K562 (cell line): Measurements from ENCODE around the gene TFCP2. TPM values are rescaled to one million over a fixed set of nuclear protein-coding genes. Genes with fewer than 3 reads are reported as not detected.

Experiments
- ATAC-seq: fragments of 200-7000 bp; cut with Tn5 transposase; 3 replicates; pipeline ENCODE4 v1.9.1; 2020; ENCODE audit warnings: moderate library complexity
- BruUV-seq: library from RNA; stranded (reverse); fragments of 400-500 nt; replicated peaks from 2 replicates; lab custom pipeline; 2021; lab: Mats Ljungman, UMichigan
- CTCF ChIA-PET: fragments of 300-600 bp; formaldehyde crosslinking; extraction: SDS; loops from one replicate; lab custom pipeline; 2021; ENCODE audit warnings: low intra/inter-chr PET ratio; lab: Yijun Ruan, JAX
- POLR2A ChIA-PET: fragments of 300-600, 350-650 bp; sonication (Branson Sonifier 250); formaldehyde crosslinking; extraction: SDS; loops from one replicate; lab custom pipeline; 2021; ENCODE audit warnings: antibody characterized with exemption, inconsistent platforms; lab: Yijun Ruan, JAX
- DNase-seq, 4 experiments: peaks; one replicate each; pipeline versions ENCODE4 v3.0.0 to v3.0.0-alpha.2; 2011 to 2018; ENCODE audit warnings: low spot score in 3 of 4, mixed read lengths in 3 of 4; ENCODE audit errors: extremely low read depth in 1 of 4
- FAIRE-seq: peaks from 2 replicates; lab custom pipeline; 2011; peaks lifted over from hg19 to GRCh38; lab: Jason Lieb, UNC
- H2AFZ ChIP-seq: 2 replicates; pipeline ENCODE4 v1.6.0; 2011; ENCODE audit warnings: low read depth, low read length, control low read depth, inconsistent platforms
- H3K27ac ChIP-seq: fragments of 200-600 bp; 3 replicates; pipeline ENCODE4 v1.8.0; 2011; ENCODE audit warnings: low read depth, mild to moderate bottlenecking, control low read depth, inconsistent platforms, low read length, moderate library complexity, mixed read lengths; ENCODE audit errors: extremely low read depth
- H3K27me3 ChIP-seq, 2 experiments: fragments of 300-600 bp in 1 of 2; 2 replicates in 1 of 2; 3 replicates in 1 of 2; pipeline versions ENCODE4 v1.6.0 to v1.8.0; 2011; ENCODE audit warnings: inconsistent platforms in 2 of 2, low read length in 2 of 2, mild to moderate bottlenecking in 1 of 2, mixed read lengths in 1 of 2, moderate library complexity in 1 of 2; ENCODE audit not compliant: control insufficient read depth in 2 of 2, insufficient read depth in 2 of 2
- H3K36me3 ChIP-seq: fragments of 300-600 bp; 3 replicates; pipeline ENCODE4 v1.8.0; 2011; ENCODE audit warnings: mild to moderate bottlenecking, low read length, inconsistent platforms; ENCODE audit not compliant: control insufficient read depth, insufficient read depth
- H3K4me1 ChIP-seq, 2 experiments: fragments of 200-600 bp in 1 of 2; replicated peaks in 1 of 2; 2 replicates in 1 of 2; 3 replicates in 1 of 2; pipeline versions ENCODE4 v1.5.1 to v1.8.0; 2011; ENCODE audit warnings: inconsistent platforms in 2 of 2, low read length in 2 of 2, mild to moderate bottlenecking in 1 of 2, mixed read lengths in 1 of 2, moderate library complexity in 1 of 2; ENCODE audit not compliant: control insufficient read depth in 2 of 2, insufficient read depth in 2 of 2
- H3K4me2 ChIP-seq: 2 replicates; pipeline ENCODE4 v1.6.1; 2011; ENCODE audit warnings: low read length, control low read depth, inconsistent platforms, mixed read lengths; ENCODE audit not compliant: insufficient read depth
- H3K4me3 ChIP-seq: fragments of 200-600 bp; sonication (generic), shearing (Covaris generic); 2 replicates; pipeline ENCODE4 v1.5.1; 2016; ENCODE audit warnings: control low read depth, inconsistent platforms
- H3K79me2 ChIP-seq: fragments of 200-600 bp; 3 replicates; pipeline ENCODE4 v1.8.0; 2011; ENCODE audit warnings: low read length, inconsistent platforms; ENCODE audit not compliant: control insufficient read depth, insufficient read depth
- H3K9ac ChIP-seq, 2 experiments: 2 replicates each; pipeline versions ENCODE4 v1.6.0 to v1.6.1; 2011; ENCODE audit warnings: low read depth in 2 of 2, low read length in 2 of 2, control low read depth in 1 of 2, inconsistent platforms in 1 of 2, mild to moderate bottlenecking in 1 of 2, mixed read lengths in 1 of 2; ENCODE audit not compliant: insufficient read depth in 1 of 2
- H3K9me1 ChIP-seq: one replicate; pipeline ENCODE4 v1.6.0; 2011; ENCODE audit warnings: inconsistent platforms, mild to moderate bottlenecking, low read length, moderate library complexity; ENCODE audit not compliant: control insufficient read depth, insufficient read depth
- H3K9me3 ChIP-seq: replicated peaks from 2 replicates; pipeline ENCODE4 v1.5.1; 2011; ENCODE audit warnings: low read depth, low read length, inconsistent platforms; ENCODE audit not compliant: control insufficient read depth, insufficient read depth
- H4K20me1 ChIP-seq: replicated peaks from 2 replicates; pipeline ENCODE4 v1.6.1; 2011; ENCODE audit warnings: low read length, inconsistent platforms, mixed read lengths; ENCODE audit not compliant: control insufficient read depth, insufficient read depth
- FOXA3 ChIP-seq, 2 experiments: fragments of 450-650 bp in 1 of 2; sonication (generic) in 1 of 2; formaldehyde crosslinking; IDR thresholded peaks in 1 of 2; conservative IDR thresholded peaks in 1 of 2; 2 replicates each; pipeline versions ENCODE4 v1.4.0 to v1.8.0; 2020 to 2022; ENCODE audit warnings: mild to moderate bottlenecking in 2 of 2, missing genetic modification reagents in 1 of 2
- KLF6 ChIP-seq: fragments of 250-450 bp; sonication (Bioruptor Pico); IDR thresholded peaks from 2 replicates; pipeline ENCODE4 v1.4.0; 2020; ENCODE audit warnings: mild to moderate bottlenecking, moderate library complexity, borderline replicate concordance
- LCOR ChIP-seq: sonication (generic); formaldehyde crosslinking; IDR thresholded peaks from 2 replicates; pipeline ENCODE4 v1.8.0; 2022; ENCODE audit warnings: mild to moderate bottlenecking, missing genetic modification reagents
- RBFOX2 ChIP-seq: fragments of 200-400 bp; formaldehyde crosslinking; IDR thresholded peaks from 2 replicates; pipeline ENCODE4 v1.6.1; 2017; ENCODE audit warnings: low read depth, mild to moderate bottlenecking, low read length, moderate library complexity
- WGBS: fragments of 100-300 bp; shearing (Covaris generic); methylation state at CpG from one replicate; pipeline ENCODE4 v1.1.6; 2016; ENCODE audit warnings: low coverage, mixed read lengths; ENCODE audit not compliant: insufficient coverage; ENCODE audit errors: missing lambda C conversion rate; 5-methylcytosine and 5-hydroxymethylcytosine counted together
- in situ Hi-C: fragments of 300-500 bp; cut with MboI; formaldehyde crosslinking; loops from 4 replicates; pipeline ENCODE4 v1.15.0; 2018; ENCODE audit warnings: inconsistent platforms, mixed read lengths
- intact Hi-C: fragments of 100-400 bp; cut with micrococcal nuclease; formaldehyde crosslinking; loops from 2 replicates; pipeline ENCODE4 v1.14.2; 2022
- polyA plus RNA-seq, 8 experiments: library from polyadenylated mRNA; depleted of rRNA in 4 of 8; stranded (reverse) in 5 of 8; unstranded in 3 of 8; fragments of >200 nt; fragmentation: Nextera tagmentation in 2 of 8; fragmentation: Illumina TruSeq in 1 of 8; extraction: Ambion mirVana in 2 of 8; extraction: Trizol in 1 of 8; gene quantifications; 2 replicates each; pipeline versions ENCODE4 v1.2.1 to v1.2.3, GENCODE V29; 2011 to 2014; ENCODE audit warnings: inconsistent platforms in 1 of 8, missing spikeins in 1 of 8
- total RNA-seq, 7 experiments: library from RNA; depleted of rRNA in 6 of 7; stranded (reverse); fragments of >200 nt in 6 of 7; fragmentation: Illumina TruSeq in 2 of 7; extraction: Trizol in 2 of 7; gene quantifications; 2 replicates each; pipeline versions ENCODE4 v1.2.1 to v1.2.3, GENCODE V29; 2011 to 2021; ENCODE audit warnings: low replicate concordance in 1 of 7

Gene TFCP2
- total and polyA plus RNA-seq, 9 of the 15 experiments (the other 6 are each of a cell fraction or from before 2014, with no cell fraction given): 8.0 to 38.9 (median 19.3) TPM

DNA sequence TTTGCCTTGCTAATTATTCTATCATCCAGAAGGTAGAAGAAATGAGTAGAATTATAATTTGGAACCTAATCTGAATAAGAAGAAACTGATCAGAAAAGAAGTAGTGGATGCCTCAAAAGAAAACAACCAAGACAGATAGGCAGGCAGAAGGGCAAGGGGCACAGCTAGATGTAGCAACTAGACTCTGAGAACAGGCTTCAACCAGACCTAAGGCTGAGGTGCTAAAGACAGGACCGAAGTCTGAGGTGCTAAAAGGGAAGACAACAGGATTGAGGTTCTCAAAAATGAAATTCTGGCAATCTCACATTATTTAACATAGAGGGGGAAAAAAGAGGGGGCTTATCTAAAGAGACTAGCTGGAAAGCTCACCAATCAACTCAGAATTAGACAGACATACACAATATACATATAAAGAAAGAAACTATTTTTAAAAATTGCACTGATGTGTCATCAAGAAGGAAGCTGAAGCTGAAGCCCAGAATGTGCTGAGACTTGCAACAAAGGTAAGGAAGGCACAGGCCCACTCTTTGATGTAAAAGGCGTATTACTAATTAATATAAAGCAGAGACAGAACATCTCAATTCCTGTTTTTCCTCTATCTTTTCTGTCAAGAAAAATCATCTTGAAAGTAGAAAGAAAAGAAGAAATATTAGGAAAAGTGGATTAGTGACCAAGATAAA is 45.7 kb downstream of the TFCP2 start (continued):
- TF ChIP-seq FOXA3 (CRISPR knock-in tag; conservative IDR thresholded peaks at IDR 0.05 in 1 of 2, IDR thresholded peaks at IDR 0.05 in 1 of 2) (no peak), KLF6 (CRISPR knock-in tag) (no peak)

DNA sequence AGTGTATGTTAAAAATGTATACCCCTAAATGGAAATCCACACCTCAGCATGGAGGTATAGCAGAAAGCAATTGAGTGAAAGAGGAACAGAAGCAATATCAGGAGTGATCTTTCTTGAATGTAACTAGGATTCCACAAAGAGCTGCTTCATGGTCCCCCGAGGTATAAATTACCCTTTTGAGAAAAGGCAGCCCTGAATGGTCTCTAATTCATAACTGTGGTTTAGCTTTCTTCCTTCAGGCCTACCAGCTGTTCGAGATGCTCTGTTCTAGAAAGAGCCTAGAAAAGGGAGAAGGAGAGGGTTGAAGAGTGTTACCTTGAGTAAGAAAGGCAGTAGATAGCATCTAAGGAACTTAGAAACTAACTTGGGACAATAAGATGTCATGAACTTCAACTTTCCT is 46.6 kb downstream of the TFCP2 start:
- POLR2A ChIA-PET: no interaction called here
- Histone ChIP-seq H2AFZ (no peak overlapping the region), H3K9me1 (no peaks in the 10 kb centered on the region), H3K27ac (no peak overlapping the region)
- FAIRE-seq (no peak), DNase-seq (no peak), ATAC-seq (no peak)
- intact Hi-C loops: no loop called here
- in situ Hi-C loops: no loop called here
- CTCF ChIA-PET: no interaction called here
- 64% methylated on average over 2 of the region's 2 CpGs for WGBS
- TF ChIP-seq RBFOX2 (no peak), LCOR (CRISPR knock-in tag) (no peak)
- TF ChIP-seq, all 486 proteins: peak for 0
- Histone ChIP-seq H3K4me2 (no peak overlapping the region), H3K4me3 (no peak overlapping the region), H3K4me1 (peaks cover 0 to 3% of the 10 kb centered on the region in 2 experiments; a peak in 1 of 5 replicates), H3K9me3 (no peaks in the 10 kb centered on the region), H3K9ac (no peak overlapping the region), H4K20me1 (no peaks in the 10 kb centered on the region; the same call in 1 of the 2 replicates), H3K27me3 (no peaks in the 10 kb centered on the region), H3K79me2 (no peaks in the 10 kb centered on the region), H3K36me3 (peaks cover 12% of the 10 kb centered on the region; the same call in 2 of the 3 replicates)
- no TSS peak for BruUV-seq
